ENCODE results near the gene RMDN3. TPM values are rescaled to one million over a fixed set of nuclear protein-coding genes. Genes with fewer than 3 reads are reported as not detected.

RMDN3 gene
- total and polyA plus RNA-seq, 7 donors, result 7.9 to 32.7 (median 21.4) TPM

- no peaks in the 10 kb centered on the region for H3K27me3 ChIP-seq
- no peak overlapping the region for H3K27ac ChIP-seq
- intact Hi-C loops (cut with DNase I), result no loop called here
- TF ChIP-seq EP300 (IDR thresholded peaks at IDR 0.05), result no peak
- TF ChIP-seq POLR2A (IDR thresholded peaks at IDR 0.05), result no peak
- no peak for TF ChIP-seq CTCF (IDR thresholded peaks at IDR 0.05)
- TF ChIP-seq POLR2AphosphoS5 (IDR thresholded peaks at IDR 0.05), result no peak
- no peak overlapping the region for H3K4me3 ChIP-seq
- WGBS, 2 donors, result 95 to 97% methylated on average over 5 of the region's 5 CpGs
- peaks cover 0 to 17% (median 13%) of the 10 kb centered on the region in 4 donors for H3K4me1 ChIP-seq
- peaks cover 18 to 62% (median 38%) of the 10 kb centered on the region in 4 donors for H3K36me3 ChIP-seq
- no peak for DNase-seq
- H3K9me3 ChIP-seq, result no peaks in the 10 kb centered on the region
Observed at GRCh38 chr15:40771242-40771641, 16.2 kb upstream of the RMDN3 start.

GRCh38 chr15:40770147-40770721 is 15.2 kb upstream of the RMDN3 start:
- H3K36me3 ChIP-seq, result peaks cover 8 to 52% (median 28%) of the 10 kb centered on the region in 4 donors
- H3K4me1 ChIP-seq, result peaks cover 0 to 20% (median 16%) of the 10 kb centered on the region in 4 donors
- WGBS, 2 donors, result 22 to 45% methylated on average over 17 of the region's 17 CpGs
- peak overlapping the region; percentile 31 to 59 (median 48) for H3K27ac ChIP-seq
- no peaks in the 10 kb centered on the region for H3K27me3 ChIP-seq
- intact Hi-C loops (cut with DNase I), result no loop called here
- no peak for DNase-seq
- no peaks in the 10 kb centered on the region for H3K9me3 ChIP-seq
- TF ChIP-seq POLR2AphosphoS5 (IDR thresholded peaks at IDR 0.05) (no peak), POLR2A (IDR thresholded peaks at IDR 0.05) (no peak), CTCF (IDR thresholded peaks at IDR 0.05) (no peak), EP300 (IDR thresholded peaks at IDR 0.05) (no peak)
- no peak overlapping the region for H3K4me3 ChIP-seq

- Histone ChIP-seq H3K4me3 (no peak within 1 kb of the TSS), H3K9me3 (no peaks in the 10 kb centered on the region), H3K27me3 (no peaks in the 10 kb centered on the region), H3K27ac (peak within 1 kb of the TSS; percentile 31 to 59 (median 48)), H3K36me3 (peaks cover 6 to 45% (median 21%) of the 10 kb centered on the region in 4 donors), H3K4me1 (peaks cover 0 to 27% (median 23%) of the 10 kb centered on the region in 4 donors)
- no peak for TF ChIP-seq POLR2A (IDR thresholded peaks at IDR 0.05)
- TF ChIP-seq CTCF (IDR thresholded peaks at IDR 0.05), result no peak
- no peak for TF ChIP-seq POLR2AphosphoS5 (IDR thresholded peaks at IDR 0.05)
- TF ChIP-seq EP300 (IDR thresholded peaks at IDR 0.05), result no peak
- 10 to 26% methylated on average over 28 of the region's 28 CpGs for WGBS, 2 donors
- intact Hi-C loops (cut with DNase I), result loop anchor here (5.0 kb wide), 1 partner anchor 38 kb away; the partner anchor contains the start of genes DNAJC17 and ZFYVE19
- no peak for DNase-seq
Observed at GRCh38 chr15:40769274-40770146, 14.5 kb upstream of the RMDN3 start, which contains the start of gene C15orf62. C15orf62 (plus strand) TSS chr15:40769980; CDS start chr15:40770496, 516 bp downstream.

- Histone ChIP-seq H3K9me3 (no peaks in the 10 kb centered on the region), H3K27ac (peak overlapping the region; percentile 22 to 59 (median 48)), H3K36me3 (peaks cover 3 to 37% (median 13%) of the 10 kb centered on the region in 4 donors), H3K27me3 (no peaks in the 10 kb centered on the region), H3K4me1 (peaks cover 0 to 35% (median 31%) of the 10 kb centered on the region in 4 donors), H3K4me3 (no peak overlapping the region)
- 19 to 48% methylated on average over 21 of the region's 21 CpGs for WGBS, 2 donors
- intact Hi-C loops (cut with DNase I), result loop anchor here (5.0 kb wide), 1 partner anchor 39 kb away; the partner anchor contains the start of genes DNAJC17 and ZFYVE19
- TF ChIP-seq EP300 (IDR thresholded peaks at IDR 0.05) (no peak), POLR2A (IDR thresholded peaks at IDR 0.05) (no peak), POLR2AphosphoS5 (IDR thresholded peaks at IDR 0.05) (no peak)
- no peak for DNase-seq
Observed at GRCh38 chr15:40768521-40769273, 13.6 kb upstream of the RMDN3 start.
